SK-N-SH (cell line): ENCODE results near the gene ISY1.

ENCODE experiments used
- CTCF ChIP-seq: fragments of 200-600 bp; sonication (generic); IDR thresholded peaks from 2 replicates; pipeline ENCODE4 v1.6.1; 2017; ENCODE audit warnings: antibody characterized with exemption, mild to moderate bottlenecking, moderate library complexity
- GATA2 ChIP-seq: sonication (generic); formaldehyde crosslinking; IDR thresholded peaks from 2 replicates; pipeline ENCODE4 v1.5.0; 2020; ENCODE audit warnings: mild to moderate bottlenecking, missing genetic modification reagents
- REST ChIP-seq: IDR thresholded peaks from 2 replicates; pipeline ENCODE4 v1.6.1; 2012; ENCODE audit warnings: mild to moderate bottlenecking, low read depth, low read length, moderate library complexity

GRCh38 chr3:129103296-129103695, 57.6 kb downstream of the ISY1 start:
- no peak for TF ChIP-seq CTCF
- no peak for TF ChIP-seq REST
- TF ChIP-seq GATA2 (CRISPR knock-in tag) = no peak
